NCI-H510A (cell line): Measurements from ENCODE around the gene CADM1.

Source experiments
- DNase-seq: peaks from one replicate; lab custom pipeline; 2025; lab: John Stamatoyannopoulos, UW

Gene CADM1

DNA sequence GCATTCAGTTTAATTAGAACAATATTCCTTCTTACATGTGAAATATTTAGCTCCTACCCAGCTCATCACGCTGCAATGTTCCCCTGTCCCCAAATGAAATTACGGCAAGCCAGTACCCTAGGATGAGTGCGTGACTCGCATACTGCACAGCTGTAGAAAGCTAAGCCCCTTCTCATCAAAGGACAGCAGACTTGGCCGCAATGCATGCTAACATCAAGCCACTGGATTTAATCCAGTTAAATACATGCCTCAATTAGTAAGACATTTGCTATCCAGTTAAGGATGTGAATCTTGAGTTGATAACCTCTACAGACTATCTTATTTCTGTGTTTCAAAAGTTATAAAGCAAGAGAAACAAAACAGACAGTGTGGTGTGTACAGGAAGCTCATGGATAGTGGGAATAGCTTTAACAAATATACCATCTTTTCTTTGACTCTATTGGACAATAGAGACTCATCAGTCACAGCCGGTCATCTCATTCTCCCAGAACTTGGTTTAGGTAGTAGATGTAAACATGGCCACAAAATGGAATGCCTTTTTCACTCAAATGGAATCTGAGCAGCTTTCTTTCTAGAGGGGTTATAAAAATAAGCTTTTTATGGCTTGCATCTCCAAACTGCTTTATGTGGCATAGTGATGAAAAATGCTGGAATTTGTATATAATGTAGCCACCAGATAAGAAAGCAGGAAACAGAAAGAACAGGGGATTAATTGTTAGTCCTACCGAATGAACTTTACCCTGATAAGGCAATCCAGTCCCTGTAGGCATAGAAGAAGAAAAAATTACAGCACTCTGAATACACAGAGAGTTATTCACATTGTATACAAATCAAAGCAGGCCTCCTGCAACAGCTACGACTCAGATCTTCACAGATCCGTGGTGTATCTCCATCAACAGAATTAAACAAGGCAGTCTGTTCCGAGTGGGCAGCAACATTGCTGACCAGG, 224.1 kb downstream of the CADM1 start:
- DNase-seq: no peak

GRCh38 chr11:115276799-115277198, 227.4 kb downstream of the CADM1 start:
- DNase-seq: no peak

DNA sequence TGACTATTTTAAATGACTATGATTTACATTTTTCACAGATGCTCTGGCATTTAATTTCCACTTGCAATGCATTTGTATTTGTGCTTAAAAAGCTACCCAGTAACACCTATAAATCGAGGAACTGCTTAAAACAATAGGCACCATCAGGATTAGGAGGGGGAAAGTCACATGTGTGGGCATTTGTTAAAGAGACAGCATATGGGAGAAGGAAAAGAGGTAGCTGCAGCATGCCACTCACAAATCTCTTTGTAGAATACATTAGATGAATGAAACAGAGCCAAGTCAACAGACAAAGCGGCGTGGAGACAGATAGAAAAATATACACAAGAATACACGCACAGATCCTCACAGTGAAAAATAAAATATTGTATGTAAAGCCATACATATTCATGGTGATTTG, 228.0 kb downstream of the CADM1 start:
- no peak for DNase-seq

- no peak for DNase-seq
Measured at GRCh38 chr11:115275045-115275444, 229.2 kb downstream of the CADM1 start.

DNA sequence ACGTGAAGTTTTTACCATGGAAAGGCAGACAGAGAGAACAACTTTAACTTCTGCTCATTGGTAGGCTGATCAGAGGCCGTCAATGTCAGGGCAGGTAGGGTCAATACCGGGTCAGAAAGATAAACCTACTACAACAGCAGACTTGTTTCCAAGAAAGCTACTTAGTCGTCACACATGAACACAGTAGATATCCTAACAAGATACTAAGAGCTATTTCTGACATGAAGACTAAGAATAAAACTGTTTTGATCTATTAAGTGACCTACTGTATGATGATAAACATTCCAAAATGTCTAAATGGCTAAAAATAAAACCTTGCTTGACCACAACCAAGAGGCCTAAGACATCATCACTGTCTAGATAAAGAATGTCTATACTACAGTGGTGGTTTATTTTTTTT, 231.3 kb downstream of the CADM1 start:
- DNase-seq: no peak

DNA sequence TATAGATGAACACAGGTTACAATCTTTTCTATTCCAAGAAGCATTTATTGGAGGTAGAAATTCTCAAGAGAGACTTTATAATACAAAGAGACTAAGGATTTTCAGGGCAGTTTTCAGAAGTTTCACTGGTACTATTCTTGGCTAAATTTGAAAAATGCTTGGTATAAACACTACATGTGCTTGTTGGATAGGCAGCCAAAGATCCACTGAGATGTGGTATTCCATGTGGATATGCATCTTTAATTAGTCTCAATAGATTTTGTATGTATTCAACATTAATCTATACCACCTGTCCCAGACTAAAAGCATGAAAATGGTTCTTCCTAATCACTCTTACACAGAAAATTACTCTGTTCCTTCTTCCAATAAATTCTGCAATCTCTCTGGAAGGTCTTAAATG, 232.6 kb downstream of the CADM1 start:
- DNase-seq: no peak

- DNase-seq: no peak
Measured at GRCh38 chr11:115269191-115269950, 234.8 kb downstream of the CADM1 start.

- no peak for DNase-seq
Measured at GRCh38 chr11:115267871-115268270, 236.3 kb downstream of the CADM1 start.

GRCh38 chr11:115267238-115267781, 236.9 kb downstream of the CADM1 start:
- DNase-seq: peak; percentile 36

- DNase-seq: no peak
Measured at GRCh38 chr11:115266066-115266639, 238.1 kb downstream of the CADM1 start.

GRCh38 chr11:115263799-115264656, 240.2 kb downstream of the CADM1 start:
- no peak for DNase-seq

GRCh38 chr11:115258216-115258615, 246.0 kb downstream of the CADM1 start:
- no peak for DNase-seq

- DNase-seq: peak; percentile 53
Measured at GRCh38 chr11:115257678-115258077, 246.5 kb downstream of the CADM1 start.

- no peak for DNase-seq
Measured at GRCh38 chr11:115257270-115257669, 246.9 kb downstream of the CADM1 start.

DNA sequence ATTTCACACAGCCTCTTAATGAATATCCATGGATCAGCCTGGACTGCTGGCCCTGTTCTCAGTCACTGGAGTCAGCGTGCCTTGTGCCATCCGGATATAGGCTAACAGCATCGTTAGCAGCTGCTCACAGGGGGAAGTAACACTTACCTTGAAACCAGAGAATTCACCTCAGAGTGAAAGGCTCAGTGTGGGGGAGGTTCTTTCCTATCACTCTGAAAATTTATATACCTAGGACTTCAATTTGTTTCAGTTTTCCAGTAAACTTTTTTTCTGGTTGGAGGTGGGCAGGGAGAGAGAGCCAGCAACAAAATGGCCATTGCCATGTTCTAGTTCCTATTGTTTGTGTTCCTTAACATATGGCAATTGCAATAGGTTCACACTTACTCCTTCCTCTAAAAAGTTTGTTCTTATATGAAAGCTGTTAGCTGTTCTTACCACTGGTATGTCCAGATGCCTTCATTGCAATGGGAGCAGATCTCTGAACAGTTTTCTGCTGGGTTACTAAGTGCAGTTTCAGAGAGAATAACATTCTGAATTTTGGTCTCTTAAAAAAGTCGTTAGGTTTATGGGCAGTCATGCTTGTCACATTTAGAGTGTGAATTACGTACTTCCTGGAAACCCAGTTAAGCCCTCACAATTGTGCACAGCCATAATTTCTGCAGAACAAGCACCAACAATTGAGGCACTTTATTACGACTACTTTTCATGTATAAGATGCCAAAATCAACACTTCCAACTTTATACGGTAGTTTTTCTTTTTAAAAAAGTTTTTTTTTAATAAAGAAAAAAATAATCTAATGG, 247.6 kb downstream of the CADM1 start:
- peak; percentile 32 for DNase-seq

DNA sequence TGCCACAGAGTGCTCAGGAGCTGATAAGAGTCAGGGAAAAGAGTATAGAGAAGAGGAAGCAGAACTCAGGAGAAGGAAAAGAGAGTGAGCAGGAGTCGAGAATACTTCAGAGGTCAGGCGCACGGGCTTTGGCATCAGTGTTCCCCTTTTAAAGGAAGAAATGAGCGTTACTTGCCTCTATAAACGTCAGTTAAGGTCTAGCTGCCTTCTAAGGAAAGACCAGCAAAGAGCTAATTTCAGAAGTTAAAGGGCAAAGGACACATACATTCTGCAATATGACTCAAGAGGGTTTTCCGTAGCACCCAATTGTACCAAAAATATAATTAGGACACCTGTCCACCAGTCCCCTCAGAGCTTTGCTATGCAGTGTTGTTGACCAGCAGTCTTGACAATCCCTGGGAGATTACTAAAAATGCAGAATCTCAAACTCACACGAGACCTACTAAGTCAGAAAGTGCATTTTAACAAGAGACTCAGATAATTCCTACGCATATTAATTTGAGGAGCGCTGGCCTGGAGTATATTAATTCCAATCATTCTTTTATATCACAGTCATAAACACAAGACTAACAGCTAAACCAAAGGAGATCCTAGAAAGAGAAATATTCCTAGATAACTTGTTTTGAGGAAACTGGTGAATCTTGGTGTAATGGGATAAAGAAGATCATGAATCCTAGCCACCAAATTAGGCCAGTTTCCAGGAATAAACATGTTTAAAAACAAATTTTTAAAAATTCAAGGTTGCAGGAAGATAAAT, 249.0 kb downstream of the CADM1 start:
- DNase-seq: no peak

DNA sequence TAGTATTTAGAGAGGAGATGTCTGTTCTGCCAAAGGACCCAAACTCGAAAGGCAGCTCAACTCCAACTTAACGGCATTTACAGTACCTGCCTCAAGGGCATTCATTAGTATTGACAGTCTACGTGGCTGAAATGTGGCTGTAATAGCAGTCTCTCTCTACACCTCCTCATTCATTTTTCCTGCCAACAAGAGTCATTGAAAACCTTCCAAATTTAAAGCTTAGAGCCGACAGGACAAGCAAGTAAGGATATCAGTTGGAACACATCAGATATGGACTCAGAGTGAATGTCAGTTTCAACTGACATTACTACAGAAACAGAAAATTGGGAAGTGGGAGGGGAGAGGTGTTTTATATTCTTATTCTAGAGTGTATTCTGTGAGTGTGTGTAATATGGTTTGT, 253.1 kb downstream of the CADM1 start:
- no peak for DNase-seq

GRCh38 chr11:115249061-115249578, 255.1 kb downstream of the CADM1 start:
- no peak for DNase-seq

GRCh38 chr11:115247953-115248352, 256.3 kb downstream of the CADM1 start:
- no peak for DNase-seq

DNA sequence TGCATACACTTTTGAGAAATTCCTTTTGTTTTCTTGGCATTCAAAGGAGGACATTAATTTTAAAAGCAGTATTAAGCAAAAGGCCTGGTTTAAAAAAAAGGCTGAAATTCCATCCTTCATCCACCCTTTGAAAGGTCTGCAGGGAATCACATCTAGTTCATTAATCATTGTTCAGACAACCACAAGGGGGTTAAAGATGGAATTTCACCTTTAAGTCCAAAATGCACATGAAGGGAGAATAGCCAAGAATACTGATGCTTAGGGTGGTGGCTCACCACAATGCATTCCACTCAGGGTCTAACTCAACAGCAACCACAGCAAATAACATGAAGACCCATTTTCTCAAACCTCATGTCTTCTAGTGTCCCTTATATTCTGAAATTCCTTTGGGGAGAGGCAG, 256.9 kb downstream of the CADM1 start:
- no peak for DNase-seq
